Neural cell (in vitro differentiated cells): Measurements from ENCODE around the gene ACO2.
"Not testable (repeated sequence)": the region's sequence is repeated elsewhere in the genome, so short reads cannot be mapped to it uniquely, and the experiment has no call there.

Source experiments
- POLR2AphosphoS5 ChIP-seq: IDR thresholded peaks from 2 replicates; pipeline ENCODE4 v1.6.1; 2012
- TF ChIP-seq, protein P1 (sequence below): fragments of 450-650 bp; IDR thresholded peaks from 2 replicates; pipeline ENCODE4 v1.5.1; 2014; ENCODE audit warnings: antibody characterized with exemption, mild to moderate bottlenecking, moderate library complexity; ENCODE audit not compliant: poor library complexity, severe bottlenecking

DNA sequence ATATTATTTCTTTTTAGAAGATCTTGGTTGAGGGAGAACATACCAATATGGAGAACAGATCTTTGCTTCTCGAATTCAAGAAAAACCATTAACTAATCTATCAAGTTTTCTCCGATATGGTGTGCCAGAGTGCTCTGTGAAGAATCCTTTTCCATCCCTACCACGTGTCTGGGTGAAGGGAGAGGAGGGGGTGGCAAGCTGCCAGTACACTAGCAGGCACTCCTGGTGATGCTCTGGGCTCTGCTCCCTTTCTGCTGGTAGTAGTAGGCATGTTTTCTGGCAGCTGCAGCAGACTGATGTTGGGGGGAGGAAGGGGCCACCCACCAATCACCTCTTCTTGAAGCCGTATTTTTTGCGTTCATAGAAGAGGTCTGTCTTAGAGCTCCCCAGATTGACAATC lies 8.8 kb upstream of the ACO2 start:
- TF ChIP-seq, protein P1, sequence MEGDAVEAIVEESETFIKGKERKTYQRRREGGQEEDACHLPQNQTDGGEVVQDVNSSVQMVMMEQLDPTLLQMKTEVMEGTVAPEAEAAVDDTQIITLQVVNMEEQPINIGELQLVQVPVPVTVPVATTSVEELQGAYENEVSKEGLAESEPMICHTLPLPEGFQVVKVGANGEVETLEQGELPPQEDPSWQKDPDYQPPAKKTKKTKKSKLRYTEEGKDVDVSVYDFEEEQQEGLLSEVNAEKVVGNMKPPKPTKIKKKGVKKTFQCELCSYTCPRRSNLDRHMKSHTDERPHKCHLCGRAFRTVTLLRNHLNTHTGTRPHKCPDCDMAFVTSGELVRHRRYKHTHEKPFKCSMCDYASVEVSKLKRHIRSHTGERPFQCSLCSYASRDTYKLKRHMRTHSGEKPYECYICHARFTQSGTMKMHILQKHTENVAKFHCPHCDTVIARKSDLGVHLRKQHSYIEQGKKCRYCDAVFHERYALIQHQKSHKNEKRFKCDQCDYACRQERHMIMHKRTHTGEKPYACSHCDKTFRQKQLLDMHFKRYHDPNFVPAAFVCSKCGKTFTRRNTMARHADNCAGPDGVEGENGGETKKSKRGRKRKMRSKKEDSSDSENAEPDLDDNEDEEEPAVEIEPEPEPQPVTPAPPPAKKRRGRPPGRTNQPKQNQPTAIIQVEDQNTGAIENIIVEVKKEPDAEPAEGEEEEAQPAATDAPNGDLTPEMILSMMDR = not testable (repeated sequence)
- not testable (repeated sequence) for TF ChIP-seq POLR2AphosphoS5
